Loucy (cell line): ENCODE results near the gene DDX24.

Source experiments
- H2AFZ ChIP-seq: fragments of 200-600 bp; sonication (generic); 2 replicates; pipeline ENCODE4 v1.6.0; 2016; ENCODE audit warnings: antibody characterized with exemption, mild to moderate bottlenecking, low read length, moderate library complexity
- H3F3A ChIP-seq: fragments of 200-600 bp; 2 replicates; pipeline ENCODE4 v1.6.0; 2016; ENCODE audit warnings: antibody characterized with exemption, low read depth, mild to moderate bottlenecking
- H3K27me3 ChIP-seq: fragments of 200-600 bp; sonication (generic); 2 replicates; pipeline ENCODE4 v1.6.1; 2014; ENCODE audit warnings: low read length, mild to moderate bottlenecking; ENCODE audit not compliant: insufficient read depth, poor library complexity, severe bottlenecking
- H3K36me3 ChIP-seq: fragments of 200-600 bp; sonication (generic); 2 replicates; pipeline ENCODE4 v1.6.1; 2016; ENCODE audit warnings: low read length; ENCODE audit not compliant: insufficient read depth
- H3K4me1 ChIP-seq: fragments of 200-600 bp; sonication (generic); 2 replicates; pipeline ENCODE4 v1.5.1; 2014; ENCODE audit warnings: low read length, mild to moderate bottlenecking; ENCODE audit not compliant: insufficient read depth, poor library complexity, severe bottlenecking
- H3K4me2 ChIP-seq: fragments of 200-600 bp; sonication (generic); 2 replicates; pipeline ENCODE4 v1.6.0; 2014; ENCODE audit warnings: antibody characterized with exemption, low read length, low read depth, mild to moderate bottlenecking; ENCODE audit not compliant: poor library complexity, severe bottlenecking
- H3K4me3 ChIP-seq: fragments of 200-600 bp; sonication (generic); 2 replicates; pipeline ENCODE4 v1.5.1; 2014; ENCODE audit warnings: low read length, mild to moderate bottlenecking, mixed read lengths; ENCODE audit not compliant: poor library complexity, severe bottlenecking
- H3K79me2 ChIP-seq: fragments of 200-600 bp; sonication (generic); 2 replicates; pipeline ENCODE4 v1.6.1; 2014; ENCODE audit warnings: low read length; ENCODE audit not compliant: insufficient read depth
- H3K9ac ChIP-seq: fragments of 200-600 bp; sonication (generic); 2 replicates; pipeline ENCODE4 v1.6.0; 2014; ENCODE audit warnings: mild to moderate bottlenecking, low read depth, low read length, moderate library complexity; ENCODE audit not compliant: poor library complexity, severe bottlenecking
- H3K9me2 ChIP-seq: fragments of 200-600 bp; sonication (generic); replicated peaks from 2 replicates; pipeline ENCODE4 v1.6.1; 2016; ENCODE audit warnings: low read depth, low read length, mixed read lengths
- H3K9me3 ChIP-seq: fragments of 200-600 bp; sonication (generic); 2 replicates; pipeline ENCODE4 v1.6.1; 2014; ENCODE audit warnings: mild to moderate bottlenecking, antibody characterized with exemption, low read length, low read depth; ENCODE audit not compliant: insufficient read depth
- H4K20me1 ChIP-seq: fragments of 200-600 bp; sonication (generic); 2 replicates; pipeline ENCODE4 v1.6.0; 2014; ENCODE audit warnings: antibody characterized with exemption, low read length, mild to moderate bottlenecking; ENCODE audit not compliant: insufficient read depth, poor library complexity, severe bottlenecking
- CTCF ChIP-seq: fragments of 200-600 bp; sonication (generic); conservative IDR thresholded peaks from 2 replicates; pipeline ENCODE4 v1.5.1; 2014; ENCODE audit warnings: mild to moderate bottlenecking, antibody characterized with exemption, low read length
- EZH2phosphoT487 ChIP-seq: fragments of 200-600 bp; IDR thresholded peaks from 2 replicates; pipeline ENCODE4 v1.6.1; 2018; ENCODE audit warnings: antibody characterized with exemption, mild to moderate bottlenecking, moderate library complexity, borderline replicate concordance

DDX24 gene

DNA sequence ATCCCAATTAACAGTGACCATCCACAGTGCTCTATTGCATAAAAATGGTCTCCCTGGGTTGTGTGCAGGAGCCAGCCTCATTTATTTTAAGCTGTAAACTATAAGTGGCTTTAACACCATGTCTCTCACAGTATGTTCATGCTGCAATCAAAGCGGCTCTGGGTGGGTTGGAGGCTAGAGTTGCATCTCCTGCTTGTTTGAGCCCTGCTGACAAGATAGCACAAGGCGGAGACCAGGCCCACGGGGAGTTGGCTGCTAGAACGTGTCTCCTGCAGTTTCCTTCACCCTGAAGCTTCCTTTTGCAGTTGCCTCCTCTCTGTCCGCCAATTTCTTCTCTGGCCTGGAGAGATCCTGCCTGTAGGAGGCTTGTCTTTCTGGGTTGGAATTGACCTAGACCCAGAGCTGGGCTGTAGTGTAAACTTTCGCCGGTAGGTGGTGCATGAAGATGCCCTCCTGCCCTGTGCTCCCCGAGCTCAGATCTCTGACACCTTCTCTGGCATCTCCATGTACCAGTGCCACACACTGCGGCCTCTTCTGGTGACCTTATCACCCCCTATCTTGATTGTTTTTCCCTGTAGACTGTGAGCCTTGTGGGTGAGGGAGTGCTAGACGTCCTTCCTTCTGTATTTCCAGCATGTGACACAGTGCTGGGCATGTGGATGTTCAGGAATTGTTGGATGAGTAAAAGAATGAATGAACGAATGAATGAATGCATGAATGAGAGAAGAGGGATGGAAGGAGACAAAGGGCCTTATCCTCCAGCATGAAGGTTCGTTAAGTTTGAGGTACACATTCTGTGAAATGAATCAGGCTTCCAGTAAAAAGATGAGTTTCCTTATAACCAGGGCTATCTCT lies 44.5 kb downstream of the DDX24 start:
- H3K4me3 ChIP-seq = no peak overlapping the region
- no peaks in the 10 kb centered on the region for H4K20me1 ChIP-seq
- TF ChIP-seq EZH2phosphoT487 (no peak), CTCF (peak; percentile 83)
- H3K4me2 ChIP-seq = no peak overlapping the region
- no peaks in the 10 kb centered on the region for H3K36me3 ChIP-seq
- H3F3A ChIP-seq = no peaks in the 10 kb centered on the region
- H3K27me3 ChIP-seq = no peaks in the 10 kb centered on the region
- H3K9ac ChIP-seq = no peak overlapping the region
- H2AFZ ChIP-seq = no peak overlapping the region
- H3K4me1 ChIP-seq = no peaks in the 10 kb centered on the region
- H3K79me2 ChIP-seq = no peaks in the 10 kb centered on the region
- H3K9me3 ChIP-seq = no peaks in the 10 kb centered on the region
- no peaks in the 10 kb centered on the region for H3K9me2 ChIP-seq

DNA sequence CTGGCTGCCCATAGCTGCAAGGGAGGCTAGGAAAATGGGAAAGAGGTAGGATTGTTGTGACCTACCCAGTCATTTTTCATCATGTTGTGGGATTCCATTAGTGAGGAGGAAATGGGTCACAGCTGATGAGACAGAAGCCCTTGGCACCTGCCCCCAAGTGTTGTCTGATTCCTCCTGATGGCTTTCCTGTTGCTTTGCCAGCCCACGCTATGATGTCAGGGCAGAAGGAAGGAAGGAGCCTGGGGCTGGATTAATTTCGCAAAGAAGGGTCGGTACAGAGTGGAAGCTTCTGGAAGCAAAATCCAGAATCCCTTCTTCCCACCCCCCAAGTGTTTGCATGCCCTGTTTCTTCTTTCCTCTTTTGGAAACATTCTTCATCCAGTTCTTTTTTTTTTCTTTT lies 46.1 kb downstream of the DDX24 start:
- no peak for TF ChIP-seq EZH2phosphoT487
- no peak for TF ChIP-seq CTCF
- Histone ChIP-seq H3K4me2 (no peak overlapping the region), H4K20me1 (no peaks in the 10 kb centered on the region)

DNA sequence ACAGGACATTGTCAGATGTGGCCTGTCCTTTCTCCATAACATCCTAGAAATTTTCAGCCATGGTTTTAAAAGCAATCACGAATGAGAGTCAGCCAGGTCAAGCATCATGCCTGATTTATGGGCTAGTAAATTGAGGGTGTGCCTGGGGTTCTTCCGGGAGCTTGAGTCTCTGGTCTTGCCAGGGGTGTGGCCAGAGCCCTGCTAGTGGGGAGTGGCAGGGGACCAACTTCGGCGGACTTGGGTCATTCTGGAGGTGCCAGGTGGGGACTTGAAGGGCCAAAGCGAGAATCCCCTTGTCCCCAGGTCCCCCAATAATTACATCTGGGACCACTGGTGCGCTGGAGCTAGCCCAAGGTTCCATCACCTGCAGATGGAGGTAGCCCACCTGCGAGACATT lies 49.1 kb downstream of the DDX24 start:
- Histone ChIP-seq H3K4me3 (no peak overlapping the region), H3K36me3 (no peaks in the 10 kb centered on the region), H3K9ac (no peak overlapping the region), H3K27me3 (no peaks in the 10 kb centered on the region), H3K4me1 (no peaks in the 10 kb centered on the region), H3K9me2 (no peaks in the 10 kb centered on the region), H3K79me2 (no peaks in the 10 kb centered on the region), H3K9me3 (no peaks in the 10 kb centered on the region), H4K20me1 (no peaks in the 10 kb centered on the region), H2AFZ (no peak overlapping the region), H3F3A (no peaks in the 10 kb centered on the region), H3K4me2 (no peak overlapping the region)
- no peak for TF ChIP-seq EZH2phosphoT487
- no peak for TF ChIP-seq CTCF

More for the DNA sequence above, 46.1 kb downstream of the DDX24 start:
- no peaks in the 10 kb centered on the region for H3K9me2 ChIP-seq
- H3F3A ChIP-seq = no peaks in the 10 kb centered on the region
- no peaks in the 10 kb centered on the region for H3K9me3 ChIP-seq
- no peaks in the 10 kb centered on the region for H3K27me3 ChIP-seq
- H3K36me3 ChIP-seq = no peaks in the 10 kb centered on the region
- H3K9ac ChIP-seq = no peak overlapping the region
- no peak overlapping the region for H2AFZ ChIP-seq
- no peaks in the 10 kb centered on the region for H3K4me1 ChIP-seq
- H3K4me3 ChIP-seq = no peak overlapping the region
- no peaks in the 10 kb centered on the region for H3K79me2 ChIP-seq
